HL-60 (cell line): ENCODE results near the gene LINGO4.

Experiments used
- CTCF ChIP-seq: IDR thresholded peaks from one replicate; pipeline ENCODE4 v1.5.1; 2011; ENCODE audit warnings: low read length, control low read depth, inconsistent platforms; ENCODE audit not compliant: insufficient read depth
- POLR2AphosphoS5 ChIP-seq: IDR thresholded peaks from 2 replicates; pipeline ENCODE4 v1.6.1; 2012; ENCODE audit warnings: low read depth
- REST ChIP-seq: IDR thresholded peaks from 2 replicates; pipeline ENCODE4 v1.6.1; 2012; ENCODE audit warnings: low read depth; ENCODE audit not compliant: insufficient replicate concordance
- SPI1 ChIP-seq: IDR thresholded peaks from 2 replicates; pipeline ENCODE4 v1.6.1; 2012; ENCODE audit warnings: low read depth, mild to moderate bottlenecking, borderline replicate concordance

GRCh38 chr1:151815716-151816327 is 10.6 kb upstream of the LINGO4 start:
- TF ChIP-seq POLR2AphosphoS5 (no peak), CTCF (no peak), REST (no peak), SPI1 (no peak)
